ENCODE measurements around the gene MREG.

The MREG gene

GRCh38 chr2:215952860-215953637, 60.3 kb downstream of the MREG start:
- Histone ChIP-seq H3K36me3 (replicated peaks) (no peaks in the 10 kb centered on the region), H3K27me3 (replicated peaks) (no peaks in the 10 kb centered on the region), H3K27ac (no peak overlapping the region), H3K4me3 (ENCODE audit: low read depth, low read length) (no peak overlapping the region)
- in situ Hi-C loops (cut with HindIII; ENCODE audit: low pct_ligation_motif_present, low sequenced_read_pairs) = no loop called here
- no peak for TF ChIP-seq CTCF (IDR thresholded peaks at IDR 0.05; ENCODE audit: low read depth, low read length, missing control alignments)
- no peak for DNase-seq

GRCh38 chr2:215951558-215951957, 61.8 kb downstream of the MREG start:
- no peak for DNase-seq
- no peak for TF ChIP-seq CTCF (IDR thresholded peaks at IDR 0.05; ENCODE audit: low read depth, low read length, missing control alignments)
- Histone ChIP-seq H3K4me3 (ENCODE audit: low read depth, low read length) (no peak overlapping the region), H3K27ac (no peak overlapping the region), H3K36me3 (replicated peaks) (no peaks in the 10 kb centered on the region), H3K27me3 (replicated peaks) (no peaks in the 10 kb centered on the region)
- in situ Hi-C loops (cut with HindIII; ENCODE audit: low pct_ligation_motif_present, low sequenced_read_pairs) = no loop called here

GRCh38 chr2:215949991-215950404, 63.4 kb downstream of the MREG start:
- Histone ChIP-seq H3K27me3 (replicated peaks) (no peaks in the 10 kb centered on the region), H3K4me3 (ENCODE audit: low read depth, low read length) (no peak overlapping the region), H3K36me3 (replicated peaks) (no peaks in the 10 kb centered on the region), H3K27ac (no peak overlapping the region)
- peak; percentile 50 for TF ChIP-seq CTCF (IDR thresholded peaks at IDR 0.05; ENCODE audit: low read depth, low read length, missing control alignments)
- peak; percentile 38 for DNase-seq
- in situ Hi-C loops (cut with HindIII; ENCODE audit: low pct_ligation_motif_present, low sequenced_read_pairs) = no loop called here

GRCh38 chr2:215948051-215948450, 65.3 kb downstream of the MREG start:
- DNase-seq = no peak
- H3K27ac ChIP-seq = no peak overlapping the region
- TF ChIP-seq CTCF (IDR thresholded peaks at IDR 0.05; ENCODE audit: low read depth, low read length, missing control alignments) = no peak
- in situ Hi-C loops (cut with HindIII; ENCODE audit: low pct_ligation_motif_present, low sequenced_read_pairs) = no loop called here
- H3K36me3 ChIP-seq (replicated peaks) = no peaks in the 10 kb centered on the region
- H3K27me3 ChIP-seq (replicated peaks) = no peaks in the 10 kb centered on the region
- H3K4me3 ChIP-seq (ENCODE audit: low read depth, low read length) = no peak overlapping the region

- Histone ChIP-seq H3K27me3 (replicated peaks) (no peaks in the 10 kb centered on the region), H3K4me3 (ENCODE audit: low read depth, low read length) (no peak overlapping the region), H3K27ac (no peak overlapping the region), H3K36me3 (replicated peaks) (no peaks in the 10 kb centered on the region)
- in situ Hi-C loops (cut with HindIII; ENCODE audit: low pct_ligation_motif_present, low sequenced_read_pairs) = no loop called here
- no peak for TF ChIP-seq CTCF (IDR thresholded peaks at IDR 0.05; ENCODE audit: low read depth, low read length, missing control alignments)
- DNase-seq = no peak
These were observed 66.8 kb downstream of the MREG start for GRCh38 chr2:215946586-215946985.

GRCh38 chr2:215942194-215942593, 71.2 kb downstream of the MREG start:
- DNase-seq = no peak
- H3K36me3 ChIP-seq (replicated peaks) = no peaks in the 10 kb centered on the region
- no peak overlapping the region for H3K4me3 ChIP-seq (ENCODE audit: low read depth, low read length)
- H3K27me3 ChIP-seq (replicated peaks) = no peaks in the 10 kb centered on the region
- H3K27ac ChIP-seq = no peak overlapping the region
- no peak for TF ChIP-seq CTCF (IDR thresholded peaks at IDR 0.05; ENCODE audit: low read depth, low read length, missing control alignments)
- in situ Hi-C loops (cut with HindIII; ENCODE audit: low pct_ligation_motif_present, low sequenced_read_pairs) = no loop called here
